ENCODE measurements around the gene LGALSL.

The LGALSL gene

GRCh38 chr2:64455545-64455944 is 1.6 kb downstream of the LGALSL start:
- Histone ChIP-seq H3K9ac (no peak overlapping the region), H3K4me2 (ENCODE audit: low read length) (peak overlapping the region; percentile 93), H3K9me3 (ENCODE audit: control insufficient read depth, low read length) (no peaks in the 10 kb centered on the region), H3K4me3 (ENCODE audit: low read depth, low read length) (peak overlapping the region; percentile 72), H3K36me3 (ENCODE audit: control insufficient read depth, insufficient read depth, low read length) (no peaks in the 10 kb centered on the region), H2AFZ (peak overlapping the region; percentile 82), H3K79me2 (peaks cover 6% of the 10 kb centered on the region), H3K27me3 (ENCODE audit: control insufficient read depth, insufficient read depth, low read length) (no peaks in the 10 kb centered on the region), H3K27ac (peak overlapping the region; percentile 100), H3K4me1 (peaks cover 18% of the 10 kb centered on the region)
- no peak for TF ChIP-seq CTCF (IDR thresholded peaks at IDR 0.05)

- Histone ChIP-seq H3K4me3 (ENCODE audit: low read depth, low read length) (no peak overlapping the region), H3K79me2 (peaks cover 6% of the 10 kb centered on the region), H2AFZ (no peak overlapping the region), H3K36me3 (ENCODE audit: control insufficient read depth, insufficient read depth, low read length) (no peaks in the 10 kb centered on the region), H3K9ac (no peak overlapping the region), H3K4me2 (ENCODE audit: low read length) (no peak overlapping the region), H3K27me3 (ENCODE audit: control insufficient read depth, insufficient read depth, low read length) (no peaks in the 10 kb centered on the region), H3K4me1 (peaks cover 18% of the 10 kb centered on the region), H3K27ac (no peak overlapping the region), H3K9me3 (ENCODE audit: control insufficient read depth, low read length) (no peaks in the 10 kb centered on the region)
- TF ChIP-seq CTCF (IDR thresholded peaks at IDR 0.05) = no peak
Observed at GRCh38 chr2:64456293-64456692, 2.3 kb downstream of the LGALSL start.

DNA sequence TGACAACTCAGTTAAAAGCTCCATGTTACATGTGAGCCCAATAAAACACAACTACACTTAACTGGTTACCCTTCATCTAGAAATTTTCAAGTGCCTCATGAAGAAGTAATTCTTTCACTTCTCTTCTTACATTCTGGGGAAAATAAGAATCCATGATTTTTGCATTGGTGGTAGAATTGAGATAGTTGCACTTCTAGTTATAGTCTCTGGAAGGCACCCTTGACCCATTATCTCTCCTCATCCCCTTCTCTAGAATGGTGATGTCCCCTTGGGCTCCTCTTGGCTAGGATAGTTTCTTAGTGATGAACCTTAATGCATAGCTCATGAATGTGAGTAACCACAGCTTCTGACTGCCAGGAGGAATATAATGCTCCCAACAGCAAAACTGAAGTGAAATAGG is 3.6 kb downstream of the LGALSL start:
- no peak for TF ChIP-seq CTCF (IDR thresholded peaks at IDR 0.05)
- Histone ChIP-seq H3K9ac (no peak overlapping the region), H3K4me2 (ENCODE audit: low read length) (no peak overlapping the region), H3K27ac (no peak overlapping the region), H3K36me3 (ENCODE audit: control insufficient read depth, insufficient read depth, low read length) (no peaks in the 10 kb centered on the region), H3K9me3 (ENCODE audit: control insufficient read depth, low read length) (no peaks in the 10 kb centered on the region), H3K79me2 (peaks cover 1% of the 10 kb centered on the region), H3K4me1 (peaks cover 14% of the 10 kb centered on the region), H3K27me3 (ENCODE audit: control insufficient read depth, insufficient read depth, low read length) (no peaks in the 10 kb centered on the region), H2AFZ (no peak overlapping the region), H3K4me3 (ENCODE audit: low read depth, low read length) (no peak overlapping the region)

- no peak overlapping the region for H2AFZ ChIP-seq
- H3K4me2 ChIP-seq (ENCODE audit: low read length) = no peak overlapping the region
- H3K9me3 ChIP-seq (ENCODE audit: control insufficient read depth, low read length) = no peaks in the 10 kb centered on the region
- H3K4me1 ChIP-seq = peaks cover 6% of the 10 kb centered on the region
- H3K4me3 ChIP-seq (ENCODE audit: low read depth, low read length) = no peak overlapping the region
- no peaks in the 10 kb centered on the region for H3K36me3 ChIP-seq (ENCODE audit: control insufficient read depth, insufficient read depth, low read length)
- H3K27me3 ChIP-seq (ENCODE audit: control insufficient read depth, insufficient read depth, low read length) = no peaks in the 10 kb centered on the region
- H3K79me2 ChIP-seq = no peaks in the 10 kb centered on the region
- TF ChIP-seq CTCF (IDR thresholded peaks at IDR 0.05) = no peak
- H3K27ac ChIP-seq = no peak overlapping the region
- H3K9ac ChIP-seq = no peak overlapping the region
Observed at GRCh38 chr2:64459575-64459974, 5.6 kb downstream of the LGALSL start.

DNA sequence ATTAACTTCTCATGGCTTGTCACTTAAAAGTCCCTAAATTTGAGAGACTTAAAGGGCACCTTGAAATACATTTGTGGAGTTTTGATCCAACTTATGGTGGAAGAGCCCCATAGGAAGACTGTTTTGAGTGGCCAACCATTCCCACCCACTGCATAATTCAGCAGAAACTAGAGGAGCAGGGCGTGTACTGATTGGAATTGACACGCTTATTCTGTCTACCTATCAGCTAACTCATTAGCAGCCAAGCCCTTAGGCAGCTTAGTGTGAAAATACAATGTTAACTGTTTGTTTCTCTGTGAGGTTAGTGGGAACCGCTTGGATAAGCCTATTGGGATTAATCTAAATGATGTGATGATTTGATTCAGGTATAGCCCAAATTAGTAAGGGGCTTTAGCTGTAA is 6.4 kb downstream of the LGALSL start:
- H3K4me2 ChIP-seq (ENCODE audit: low read length) = no peak overlapping the region
- H3K4me1 ChIP-seq = peaks cover 5% of the 10 kb centered on the region
- no peak overlapping the region for H3K4me3 ChIP-seq (ENCODE audit: low read depth, low read length)
- H2AFZ ChIP-seq = no peak overlapping the region
- no peaks in the 10 kb centered on the region for H3K27me3 ChIP-seq (ENCODE audit: control insufficient read depth, insufficient read depth, low read length)
- H3K9ac ChIP-seq = no peak overlapping the region
- H3K36me3 ChIP-seq (ENCODE audit: control insufficient read depth, insufficient read depth, low read length) = no peaks in the 10 kb centered on the region
- no peak overlapping the region for H3K27ac ChIP-seq
- H3K9me3 ChIP-seq (ENCODE audit: control insufficient read depth, low read length) = no peaks in the 10 kb centered on the region
- no peak for TF ChIP-seq CTCF (IDR thresholded peaks at IDR 0.05)
- H3K79me2 ChIP-seq = no peaks in the 10 kb centered on the region
